ENCODE measurements around the gene RAD51AP2.

DNA sequence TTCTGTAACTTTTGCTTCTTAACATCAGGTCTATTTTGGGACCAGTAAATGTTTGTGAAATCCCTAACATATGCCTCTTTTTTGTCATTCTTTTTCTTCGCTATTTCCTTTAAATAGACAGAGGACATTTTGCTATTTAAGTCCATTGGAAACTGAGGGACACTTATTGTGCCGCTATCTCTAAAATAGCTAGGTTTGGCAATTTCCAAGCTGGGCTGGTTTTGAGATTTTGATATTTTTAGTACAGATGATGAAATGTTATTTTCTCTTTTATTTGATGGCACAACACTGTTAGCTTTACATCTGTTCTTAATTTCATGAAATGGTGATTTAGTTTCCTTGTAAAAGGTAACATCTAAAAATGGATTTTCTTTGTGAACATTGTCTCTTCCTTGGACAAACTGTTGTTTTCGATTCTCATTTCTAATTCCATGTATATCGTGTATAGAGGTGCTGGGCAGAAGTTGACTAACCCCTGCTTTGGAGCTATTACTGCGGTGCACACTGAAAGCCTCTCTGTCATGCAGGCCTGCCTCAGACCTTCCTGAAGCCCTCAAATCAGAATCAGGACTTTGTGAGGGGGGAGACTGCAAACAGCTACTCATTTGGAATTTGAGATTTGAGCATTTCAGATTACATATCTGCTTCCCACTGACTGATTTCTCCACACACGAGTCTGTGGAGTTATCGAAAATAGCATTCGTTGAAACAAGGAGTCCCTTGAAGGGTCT is 594 bp downstream of the RAD51AP2 start:
- TF ChIP-seq, protein P1, sequence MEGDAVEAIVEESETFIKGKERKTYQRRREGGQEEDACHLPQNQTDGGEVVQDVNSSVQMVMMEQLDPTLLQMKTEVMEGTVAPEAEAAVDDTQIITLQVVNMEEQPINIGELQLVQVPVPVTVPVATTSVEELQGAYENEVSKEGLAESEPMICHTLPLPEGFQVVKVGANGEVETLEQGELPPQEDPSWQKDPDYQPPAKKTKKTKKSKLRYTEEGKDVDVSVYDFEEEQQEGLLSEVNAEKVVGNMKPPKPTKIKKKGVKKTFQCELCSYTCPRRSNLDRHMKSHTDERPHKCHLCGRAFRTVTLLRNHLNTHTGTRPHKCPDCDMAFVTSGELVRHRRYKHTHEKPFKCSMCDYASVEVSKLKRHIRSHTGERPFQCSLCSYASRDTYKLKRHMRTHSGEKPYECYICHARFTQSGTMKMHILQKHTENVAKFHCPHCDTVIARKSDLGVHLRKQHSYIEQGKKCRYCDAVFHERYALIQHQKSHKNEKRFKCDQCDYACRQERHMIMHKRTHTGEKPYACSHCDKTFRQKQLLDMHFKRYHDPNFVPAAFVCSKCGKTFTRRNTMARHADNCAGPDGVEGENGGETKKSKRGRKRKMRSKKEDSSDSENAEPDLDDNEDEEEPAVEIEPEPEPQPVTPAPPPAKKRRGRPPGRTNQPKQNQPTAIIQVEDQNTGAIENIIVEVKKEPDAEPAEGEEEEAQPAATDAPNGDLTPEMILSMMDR (IDR thresholded peaks at IDR 0.05; ENCODE audit: low read length) = no peak
- TF ChIP-seq EZH2 (optimal IDR thresholded peaks at IDR 0.05; ENCODE audit: low read depth, low read length) (no peak), EZH2phosphoT487 (IDR thresholded peaks at IDR 0.05; ENCODE audit: low read length) (no peak)

Data from MM.1S (cell line).